Measurements from ENCODE around the gene RRN3. TPM values are rescaled to one million over a fixed set of nuclear protein-coding genes. Genes with fewer than 3 reads are reported as not detected.
"Not testable (repeated sequence)": the region's sequence is repeated elsewhere in the genome, so short reads cannot be mapped to it uniquely, and the experiment has no call there.

Gene RRN3, protein sequence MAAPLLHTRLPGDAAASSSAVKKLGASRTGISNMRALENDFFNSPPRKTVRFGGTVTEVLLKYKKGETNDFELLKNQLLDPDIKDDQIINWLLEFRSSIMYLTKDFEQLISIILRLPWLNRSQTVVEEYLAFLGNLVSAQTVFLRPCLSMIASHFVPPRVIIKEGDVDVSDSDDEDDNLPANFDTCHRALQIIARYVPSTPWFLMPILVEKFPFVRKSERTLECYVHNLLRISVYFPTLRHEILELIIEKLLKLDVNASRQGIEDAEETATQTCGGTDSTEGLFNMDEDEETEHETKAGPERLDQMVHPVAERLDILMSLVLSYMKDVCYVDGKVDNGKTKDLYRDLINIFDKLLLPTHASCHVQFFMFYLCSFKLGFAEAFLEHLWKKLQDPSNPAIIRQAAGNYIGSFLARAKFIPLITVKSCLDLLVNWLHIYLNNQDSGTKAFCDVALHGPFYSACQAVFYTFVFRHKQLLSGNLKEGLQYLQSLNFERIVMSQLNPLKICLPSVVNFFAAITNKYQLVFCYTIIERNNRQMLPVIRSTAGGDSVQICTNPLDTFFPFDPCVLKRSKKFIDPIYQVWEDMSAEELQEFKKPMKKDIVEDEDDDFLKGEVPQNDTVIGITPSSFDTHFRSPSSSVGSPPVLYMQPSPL
- total RNA-seq = 27.6 TPM
- long read RNA-seq, transcript RRN3-203 (17 exons, 2,198 nt) = minor isoform, 9 of 51 reads
- long read RNA-seq, transcript RRN3-201 (18 exons, 3,762 nt) = major isoform, 35 of 51 reads
- long read RNA-seq, partial matches to known transcripts = 4 of 51 reads
- long read RNA-seq, other reads (novel, unspliced or antisense) = 3 of 51 reads

DNA sequence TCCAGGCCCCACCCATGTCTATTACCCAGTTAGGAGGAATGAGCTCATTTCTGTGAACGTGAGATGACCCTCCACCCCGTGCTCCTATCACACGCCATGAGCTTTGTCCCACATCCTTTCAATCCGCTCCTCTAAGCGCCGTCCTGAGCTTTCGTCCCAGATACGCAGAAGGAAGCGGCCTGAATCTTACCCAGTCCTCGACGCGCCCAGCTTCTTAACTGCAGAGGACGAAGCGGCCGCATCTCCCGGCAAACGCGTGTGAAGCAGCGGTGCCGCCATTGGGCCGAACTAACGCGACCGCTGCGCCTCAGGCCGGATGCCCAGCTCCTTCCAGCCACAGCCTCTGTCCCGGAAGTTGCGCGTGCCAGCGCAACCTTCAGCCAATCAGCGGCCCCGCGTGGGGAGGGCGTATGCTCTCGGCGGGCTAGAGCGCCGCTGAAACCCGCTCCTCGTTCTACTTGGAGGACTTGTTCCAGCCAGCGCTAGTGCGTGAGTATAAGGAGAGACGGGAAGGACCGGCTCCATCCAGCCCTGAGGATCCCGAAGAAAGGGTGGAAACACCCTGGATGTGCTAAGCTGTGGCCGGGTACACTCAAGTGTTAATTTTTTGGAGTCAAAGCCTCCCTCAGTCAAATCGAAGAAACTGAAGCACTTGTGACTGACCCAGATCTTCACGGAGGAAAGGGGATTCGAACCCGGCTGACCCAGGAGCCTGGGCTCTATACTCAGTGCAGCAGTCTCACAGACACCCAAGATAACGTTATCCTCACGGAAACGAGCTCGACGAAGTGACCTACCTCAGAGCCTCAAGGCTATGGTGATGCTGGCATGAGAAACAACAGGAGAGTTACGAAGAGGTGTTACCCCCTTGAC is at the start of gene RRN3:
Gene RRN3 (minus strand): TSS at position 318 of the 873 bp plus-strand sequence. CDS start 39 bp downstream, at position 279.
- Histone ChIP-seq H3K4me1 (peaks cover 12% of the 10 kb centered on the region), H3K4me3 (peak within 1 kb of the TSS; percentile 74), H3K36me3 (peaks cover 19% of the 10 kb centered on the region), H3K27ac (peak within 1 kb of the TSS; percentile 90)
- H3K9me3 ChIP-seq; H3K27me3 ChIP-seq; intact Hi-C loops (cut with DNase I): not testable (repeated sequence)
- DNase-seq (peak; percentile 97), ATAC-seq (peak; percentile 100)

- intact Hi-C loops (cut with DNase I); H3K27me3 ChIP-seq; H3K9me3 ChIP-seq; H3K36me3 ChIP-seq: not testable (repeated sequence)
- H3K27ac ChIP-seq = peak overlapping the region; percentile 66
- ATAC-seq = peak; percentile 2
- DNase-seq = peak; percentile 57
- peaks cover 15% of the 10 kb centered on the region for H3K4me1 ChIP-seq
- peak overlapping the region; percentile 28 for H3K4me3 ChIP-seq
Measured at GRCh38 chr16:15143601-15144091, 49.6 kb upstream of the RRN3 start.

DNA sequence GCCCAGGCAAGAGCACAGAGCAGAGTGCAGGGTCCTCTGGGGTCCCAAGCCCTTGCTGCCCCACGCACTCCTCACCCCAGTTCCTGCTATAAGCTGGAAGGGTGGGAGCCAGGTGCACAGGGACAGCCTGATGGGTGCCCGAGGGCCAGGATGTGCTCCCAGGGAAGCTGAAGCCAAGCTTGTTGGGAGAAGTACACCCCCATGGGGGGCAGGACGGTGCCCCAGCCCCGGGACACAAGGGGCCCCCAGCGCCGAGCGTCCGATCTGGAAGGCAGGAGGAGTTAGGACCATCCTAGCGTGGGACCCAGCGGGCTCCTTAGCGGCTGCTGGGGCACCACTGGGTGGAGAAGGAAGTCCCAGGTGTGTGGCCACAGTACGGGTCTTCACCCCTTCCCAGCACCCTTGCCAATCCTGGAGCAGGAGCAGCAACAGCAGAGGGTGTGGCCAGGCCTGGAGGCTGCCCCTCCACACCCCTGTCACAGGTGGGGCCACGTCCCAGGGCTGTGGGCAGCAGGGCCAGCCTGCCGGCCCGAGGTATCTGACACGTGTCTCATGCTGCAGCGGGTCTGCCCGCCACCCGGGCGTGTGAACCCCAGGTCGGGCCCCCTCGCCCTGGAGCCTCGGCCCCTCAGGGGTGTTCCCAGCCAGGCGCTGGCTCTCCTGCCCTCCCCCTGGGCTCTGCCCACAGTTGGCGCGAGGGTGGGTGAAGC is 49.0 kb upstream of the RRN3 start:
- intact Hi-C loops (cut with DNase I); H3K4me3 ChIP-seq; H3K27me3 ChIP-seq; H3K9me3 ChIP-seq; H3K27ac ChIP-seq; H3K36me3 ChIP-seq: not testable (repeated sequence)
- peak; percentile 58 for DNase-seq
- peak; percentile 1 for ATAC-seq
- H3K4me1 ChIP-seq = peaks cover 15% of the 10 kb centered on the region

DNA sequence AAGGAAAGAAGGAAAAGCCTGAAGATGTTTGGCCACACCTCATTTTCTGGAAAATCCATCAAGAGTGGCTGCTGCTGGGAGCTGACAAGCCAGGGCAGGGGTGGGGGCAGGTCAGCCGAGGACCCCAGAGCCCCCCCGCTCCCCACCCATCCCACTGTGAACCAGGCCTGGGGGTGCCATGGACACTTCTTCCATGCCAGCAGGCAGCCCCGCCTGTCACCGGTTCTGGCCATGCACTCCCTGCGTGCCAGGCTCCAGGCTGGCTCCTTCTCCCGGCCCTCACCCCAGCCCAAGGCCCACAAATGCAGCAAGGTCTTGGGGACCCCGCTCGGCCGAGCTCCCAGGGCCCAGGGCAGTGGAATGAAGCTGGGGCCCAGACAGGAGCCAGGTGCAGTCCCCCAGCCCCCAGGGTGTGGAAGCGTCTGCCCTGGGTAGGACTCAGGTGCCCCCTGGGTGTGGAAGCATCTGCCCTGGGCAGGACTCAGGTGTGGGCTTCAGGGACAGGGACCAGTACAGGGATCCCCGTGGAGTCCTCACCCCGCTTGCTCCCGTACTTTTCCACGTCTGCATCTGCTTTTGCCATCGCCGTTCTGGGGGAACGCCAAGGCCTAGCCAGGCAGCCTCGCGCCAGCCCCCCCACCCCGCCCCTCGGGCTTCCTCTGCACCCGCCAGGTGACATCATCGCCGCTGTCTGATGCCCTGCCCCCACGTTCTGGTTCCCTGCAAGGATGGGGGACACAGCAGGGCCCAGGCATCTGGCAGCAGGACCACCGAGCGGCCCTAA is 48.2 kb upstream of the RRN3 start:
- H3K27me3 ChIP-seq; ATAC-seq; H3K27ac ChIP-seq; H3K4me3 ChIP-seq; H3K36me3 ChIP-seq; intact Hi-C loops (cut with DNase I); H3K9me3 ChIP-seq: not testable (repeated sequence)
- peaks cover 15% of the 10 kb centered on the region for H3K4me1 ChIP-seq
- DNase-seq = peak; percentile 36

DNA sequence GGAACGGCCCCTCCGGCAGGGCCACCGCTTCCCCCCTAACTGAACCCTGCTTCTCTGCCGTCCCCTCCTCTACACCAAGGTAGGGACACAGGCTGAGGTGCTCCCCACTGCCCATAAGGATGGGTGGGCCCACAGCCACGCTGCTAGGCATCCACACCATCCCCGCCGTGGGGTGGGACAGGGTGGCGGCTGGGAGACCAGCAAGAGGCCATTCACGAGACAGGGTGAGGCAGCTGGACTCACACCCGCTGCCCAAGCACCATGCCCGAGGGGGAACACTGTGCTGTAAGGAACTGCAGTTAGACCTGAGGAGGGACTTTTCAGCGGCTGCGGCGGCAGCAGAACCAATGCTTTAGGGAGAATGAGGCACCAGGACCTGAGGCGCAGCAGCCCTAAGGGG is 47.5 kb upstream of the RRN3 start:
- no peaks in the 10 kb centered on the region for H3K36me3 ChIP-seq
- DNase-seq (peak; percentile 60), ATAC-seq (no peak)
- no peaks in the 10 kb centered on the region for H3K27me3 ChIP-seq
- H3K4me1 ChIP-seq = peaks cover 15% of the 10 kb centered on the region
- no peaks in the 10 kb centered on the region for H3K9me3 ChIP-seq
- no peak overlapping the region for H3K4me3 ChIP-seq
- no peak overlapping the region for H3K27ac ChIP-seq
- no peak for TF ChIP-seq CTCF (IDR thresholded peaks at IDR 0.05)
- intact Hi-C loops (cut with DNase I) = no loop called here

- H3K36me3 ChIP-seq; ATAC-seq; H3K27me3 ChIP-seq; intact Hi-C loops (cut with DNase I); H3K27ac ChIP-seq; H3K4me1 ChIP-seq; H3K4me3 ChIP-seq; H3K9me3 ChIP-seq: not testable (repeated sequence)
- peak; percentile 65 for DNase-seq
Measured at GRCh38 chr16:15140444-15141365, 46.6 kb upstream of the RRN3 start.

DNA sequence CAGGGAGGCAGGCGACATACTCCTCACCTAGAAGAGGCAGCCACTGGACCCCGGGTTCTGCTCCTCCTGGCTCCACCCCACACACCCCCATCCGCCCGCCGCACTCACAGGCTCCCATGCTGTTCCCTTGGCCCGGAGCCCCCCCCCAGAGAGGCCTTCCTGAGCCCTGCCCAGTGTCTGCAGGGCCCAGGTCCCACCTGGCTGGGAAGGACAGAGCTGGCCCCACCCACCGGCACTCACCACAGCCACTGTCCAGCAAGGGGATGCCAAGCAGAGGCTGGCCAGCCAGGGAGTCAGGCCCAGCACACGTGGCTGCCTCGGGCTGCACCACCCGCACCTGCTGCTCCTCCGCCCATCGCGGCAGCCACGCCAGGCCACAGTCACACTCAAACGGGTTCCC is 43.4 kb upstream of the RRN3 start:
- H3K4me1 ChIP-seq; H3K27ac ChIP-seq; ATAC-seq; H3K27me3 ChIP-seq; H3K36me3 ChIP-seq; H3K9me3 ChIP-seq; intact Hi-C loops (cut with DNase I); H3K4me3 ChIP-seq: not testable (repeated sequence)
- peak; percentile 46 for DNase-seq

- peak; percentile 48 for DNase-seq
- H3K27ac ChIP-seq; H3K4me3 ChIP-seq; H3K36me3 ChIP-seq; intact Hi-C loops (cut with DNase I); H3K9me3 ChIP-seq; H3K27me3 ChIP-seq; H3K4me1 ChIP-seq: not testable (repeated sequence)
- ATAC-seq = peak; percentile 63
Measured at GRCh38 chr16:15135483-15136360, 41.6 kb upstream of the RRN3 start.

GRCh38 chr16:15134752-15135482 is 40.8 kb upstream of the RRN3 start:
- intact Hi-C loops (cut with DNase I); H3K9me3 ChIP-seq; H3K27ac ChIP-seq; H3K36me3 ChIP-seq; H3K4me1 ChIP-seq; H3K27me3 ChIP-seq; H3K4me3 ChIP-seq: not testable (repeated sequence)
- DNase-seq (peak; percentile 17), ATAC-seq (peak; percentile 32)

Measured in upper lobe of right lung (tissue), 1 donor.